Fibroblast of gingiva (primary cell): ENCODE results near the gene FGF2.
"Not testable (repeated sequence)": the region's sequence is repeated elsewhere in the genome, so short reads cannot be mapped to it uniquely, and the experiment has no call there.

Source experiments
- DNase-seq: peaks from one replicate; pipeline ENCODE4 v3.0.0-alpha.2; 2011; ENCODE audit warnings: low read depth

Gene FGF2

GRCh38 chr4:122826553-122827257, at the start of gene FGF2:
TSS of gene FGF2 (plus strand) at chr4:122826831. CDS start at chr4:122827175, 344 bp downstream.
- DNase-seq, result peak; percentile 84

GRCh38 chr4:122776916-122777315, 49.7 kb upstream of the FGF2 start:
- DNase-seq, result no peak

GRCh38 chr4:122777846-122778673, 48.6 kb upstream of the FGF2 start:
- peak; percentile 90 for DNase-seq

- no peak for DNase-seq
These were observed 45.1 kb upstream of the FGF2 start for GRCh38 chr4:122781486-122781885.

- peak; percentile 92 for DNase-seq
These were observed 43.1 kb upstream of the FGF2 start for GRCh38 chr4:122783301-122784215.

- peak; percentile 55 for DNase-seq
These were observed 42.4 kb upstream of the FGF2 start for GRCh38 chr4:122784261-122784660.

GRCh38 chr4:122785099-122785498, 41.5 kb upstream of the FGF2 start:
- no peak for DNase-seq

GRCh38 chr4:122786296-122786695, 40.3 kb upstream of the FGF2 start:
- not testable (repeated sequence) for DNase-seq

GRCh38 chr4:122786920-122787319, 39.7 kb upstream of the FGF2 start:
- not testable (repeated sequence) for DNase-seq

- DNase-seq, result peak; percentile 59
These were observed 38.7 kb upstream of the FGF2 start for GRCh38 chr4:122787940-122788339.

- DNase-seq, result no peak
These were observed 37.7 kb upstream of the FGF2 start for GRCh38 chr4:122788935-122789334.

- DNase-seq, result no peak
These were observed 32.8 kb upstream of the FGF2 start for GRCh38 chr4:122793811-122794210.

GRCh38 chr4:122796801-122797404, 29.7 kb upstream of the FGF2 start:
- DNase-seq, result no peak

GRCh38 chr4:122797405-122798094, 29.1 kb upstream of the FGF2 start:
- DNase-seq, result no peak

- peak; percentile 98 for DNase-seq
These were observed 28.5 kb upstream of the FGF2 start for GRCh38 chr4:122798101-122798500.

- no peak for DNase-seq
These were observed 27.7 kb upstream of the FGF2 start for GRCh38 chr4:122798917-122799316.

GRCh38 chr4:122803788-122804208, 22.8 kb upstream of the FGF2 start:
- no peak for DNase-seq

GRCh38 chr4:122806981-122807679, 19.5 kb upstream of the FGF2 start:
- no peak for DNase-seq

- DNase-seq, result peak; percentile 38
These were observed 16.0 kb upstream of the FGF2 start for GRCh38 chr4:122810669-122811068.

GRCh38 chr4:122811781-122812180, 14.8 kb upstream of the FGF2 start:
- DNase-seq, result not testable (repeated sequence)
